Right forelimb (tissue), 1 donor: ENCODE measurements around the gene DOK6.
"Not testable (repeated sequence)": the region's sequence is repeated elsewhere in the genome, so short reads cannot be mapped to it uniquely, and the experiment has no call there.

Source experiments
- DNase-seq: peaks from one replicate; pipeline ENCODE4 v3.0.0-alpha.2; 2018

The DOK6 gene

GRCh38 chr18:69631281-69631680 lies 230.6 kb downstream of the DOK6 start:
- DNase-seq = no peak

DNA sequence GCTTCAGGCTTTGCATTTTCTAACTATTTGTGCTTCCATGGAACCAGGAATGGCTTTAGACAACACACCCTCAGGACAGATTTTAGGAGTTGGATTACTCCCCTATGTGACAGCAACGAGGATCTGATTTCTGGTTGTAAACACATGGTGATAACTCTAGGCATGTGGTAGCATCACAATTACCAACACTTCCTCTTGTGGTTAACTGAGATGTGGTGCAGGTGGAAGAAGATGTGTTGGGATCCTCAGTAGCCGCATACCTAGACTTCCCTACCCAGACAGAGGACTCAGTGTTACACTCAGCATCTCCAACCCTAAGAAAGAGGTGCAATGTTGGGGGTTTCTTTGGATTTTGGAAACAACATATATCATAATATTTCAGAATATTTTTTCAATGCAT lies 234.8 kb downstream of the DOK6 start:
- no peak for DNase-seq

DNA sequence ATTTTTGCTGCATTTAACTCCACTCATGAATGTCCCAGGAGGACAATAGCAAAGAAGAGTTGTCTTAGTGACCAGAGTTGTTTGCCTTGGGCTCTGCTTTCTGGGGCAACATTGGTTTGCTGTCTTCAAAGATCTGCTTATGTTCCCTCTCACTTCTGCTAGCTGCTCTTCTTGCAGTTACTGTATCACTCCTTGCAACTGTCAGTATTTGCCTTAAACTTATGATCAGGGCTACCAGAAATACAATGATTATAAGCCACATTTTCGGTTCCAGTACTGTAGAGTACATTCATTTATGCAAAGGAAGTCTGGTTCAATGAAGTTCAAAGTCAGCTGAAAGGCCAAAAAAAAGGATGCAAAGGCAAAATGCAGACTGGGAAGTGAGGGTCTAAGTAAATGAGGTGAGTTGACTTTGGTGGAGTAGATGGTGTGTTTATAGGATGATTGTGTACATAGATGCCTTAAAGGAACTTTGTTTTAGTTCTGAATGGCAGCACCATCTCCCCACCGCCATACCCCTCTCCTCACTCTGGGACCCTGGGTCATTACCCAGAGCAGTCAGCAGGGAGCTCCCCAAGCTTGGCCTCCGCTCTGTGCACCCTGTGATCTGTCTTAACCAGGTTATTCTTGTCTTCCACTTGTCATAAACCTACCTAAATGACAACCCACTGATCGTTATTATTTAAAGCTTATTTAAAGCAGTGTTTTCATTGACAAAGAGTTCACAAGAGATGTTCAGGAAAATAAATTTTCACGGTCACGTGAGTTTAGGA lies 236.0 kb downstream of the DOK6 start:
- DNase-seq = no peak

DNA sequence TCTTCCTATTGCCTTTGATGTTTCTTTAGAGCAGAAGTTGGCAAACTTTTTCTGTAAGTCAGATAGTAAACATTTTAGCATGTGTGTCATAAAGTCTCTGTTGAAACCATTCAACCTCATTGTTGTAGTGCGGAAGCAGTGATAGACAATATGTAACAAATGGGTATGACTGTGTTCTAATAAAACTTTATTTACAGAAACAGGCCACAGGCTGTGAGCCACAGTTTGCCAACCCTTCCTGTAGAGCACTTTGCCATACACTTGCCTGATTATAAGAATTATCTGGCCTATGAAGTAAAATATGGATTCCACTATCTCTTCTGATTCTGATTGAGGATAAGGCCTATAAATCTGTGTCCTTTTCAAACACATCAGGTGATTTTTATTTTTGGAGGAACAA lies 237.4 kb downstream of the DOK6 start:
- no peak for DNase-seq

DNA sequence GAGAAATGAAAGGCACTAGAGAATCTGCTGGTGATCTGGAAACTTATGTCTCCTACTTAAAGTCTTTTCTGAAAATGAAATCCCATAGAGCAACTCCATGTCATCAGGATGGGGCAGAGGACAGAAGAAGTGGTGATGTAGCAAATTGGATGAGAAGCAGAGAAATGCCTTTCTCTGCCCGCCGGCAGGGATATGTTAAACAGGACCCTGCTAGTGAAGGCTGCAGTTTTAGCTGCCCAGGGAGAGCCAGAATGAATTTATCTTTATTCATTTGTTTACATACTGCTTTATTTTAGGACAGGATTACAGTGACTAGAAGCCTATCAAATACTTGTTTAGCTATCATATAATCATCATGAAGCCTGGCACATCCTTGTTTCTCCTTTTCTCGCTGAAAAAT lies 247.0 kb downstream of the DOK6 start:
- DNase-seq = no peak

DNA sequence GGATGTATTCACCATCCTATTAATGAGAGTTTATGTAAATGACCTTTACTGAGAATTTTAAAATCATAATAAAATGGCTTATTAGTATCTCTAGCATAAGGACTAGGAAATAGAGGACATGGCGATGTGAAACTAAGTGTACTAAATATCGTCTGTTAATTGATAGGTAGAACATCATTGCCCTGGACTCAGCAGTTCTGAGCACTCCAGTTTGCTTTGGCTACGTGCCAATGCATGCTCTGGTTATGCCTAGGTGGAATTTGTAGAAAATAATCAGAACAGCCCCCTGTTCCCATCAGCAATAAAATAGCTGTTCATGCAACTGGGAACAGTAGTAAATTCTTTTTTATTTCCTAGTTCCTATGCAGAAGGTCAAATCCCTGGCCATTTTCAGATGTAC lies 247.8 kb downstream of the DOK6 start:
- no peak for DNase-seq

DNA sequence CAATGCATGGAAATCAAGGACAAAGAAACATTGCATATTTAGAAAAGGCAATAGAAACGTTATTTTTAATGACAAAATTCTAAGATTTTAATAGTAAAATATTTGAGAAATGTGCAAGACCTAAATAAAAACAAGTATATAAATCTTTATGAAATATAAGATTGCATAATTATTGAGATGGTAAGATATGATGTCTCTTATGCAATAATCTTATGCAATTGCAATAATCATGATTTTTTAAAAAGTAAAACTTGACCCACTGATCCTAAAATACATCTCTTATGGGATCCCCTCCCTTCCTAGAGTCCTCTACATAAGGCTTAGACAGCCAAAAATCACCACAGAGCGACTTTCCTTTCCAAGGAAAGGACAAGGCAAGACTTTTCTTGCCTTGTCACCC lies 249.0 kb downstream of the DOK6 start:
- no peak for DNase-seq

- no peak for DNase-seq
These were observed 250.6 kb downstream of the DOK6 start for GRCh38 chr18:69651243-69651642.

DNA sequence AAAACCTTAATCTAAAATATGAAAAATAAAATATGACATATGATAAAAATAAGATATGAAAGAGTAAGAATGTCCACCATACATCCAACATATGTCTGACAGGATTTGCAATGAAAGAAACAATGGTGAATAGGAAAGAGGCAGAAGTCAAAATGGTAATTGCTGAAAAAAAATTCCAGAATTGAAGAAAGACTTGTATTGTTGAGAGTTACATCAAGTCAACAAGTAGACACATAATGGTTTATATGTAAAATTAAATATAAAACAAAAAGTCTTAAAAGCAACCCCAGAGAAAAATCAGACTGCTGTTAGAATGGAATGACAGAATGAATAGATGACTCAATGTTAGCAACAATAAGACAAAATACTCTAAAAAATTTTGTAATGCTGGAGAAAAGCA lies 255.1 kb downstream of the DOK6 start:
- DNase-seq = no peak

GRCh38 chr18:69658103-69658502 lies 257.4 kb downstream of the DOK6 start:
- DNase-seq = no peak

DNA sequence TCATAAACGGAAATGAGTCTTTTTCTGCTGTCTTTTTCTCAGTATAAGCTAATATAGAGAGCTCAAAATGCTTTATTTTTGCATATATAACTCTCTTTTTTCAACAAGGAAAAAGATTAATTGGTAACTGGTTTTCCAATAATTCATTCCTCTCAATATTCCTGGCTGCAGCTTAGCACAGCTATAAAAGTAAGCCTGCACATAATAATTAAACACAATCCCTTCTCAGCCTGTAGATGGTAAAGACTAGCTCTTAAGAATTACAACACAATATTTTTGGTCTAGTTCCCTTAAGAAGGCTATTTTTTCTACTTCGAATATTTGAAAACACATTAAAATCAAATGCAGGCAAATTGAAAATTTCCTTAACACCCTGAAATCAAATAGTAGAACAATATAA lies 258.0 kb downstream of the DOK6 start:
- no peak for DNase-seq

DNA sequence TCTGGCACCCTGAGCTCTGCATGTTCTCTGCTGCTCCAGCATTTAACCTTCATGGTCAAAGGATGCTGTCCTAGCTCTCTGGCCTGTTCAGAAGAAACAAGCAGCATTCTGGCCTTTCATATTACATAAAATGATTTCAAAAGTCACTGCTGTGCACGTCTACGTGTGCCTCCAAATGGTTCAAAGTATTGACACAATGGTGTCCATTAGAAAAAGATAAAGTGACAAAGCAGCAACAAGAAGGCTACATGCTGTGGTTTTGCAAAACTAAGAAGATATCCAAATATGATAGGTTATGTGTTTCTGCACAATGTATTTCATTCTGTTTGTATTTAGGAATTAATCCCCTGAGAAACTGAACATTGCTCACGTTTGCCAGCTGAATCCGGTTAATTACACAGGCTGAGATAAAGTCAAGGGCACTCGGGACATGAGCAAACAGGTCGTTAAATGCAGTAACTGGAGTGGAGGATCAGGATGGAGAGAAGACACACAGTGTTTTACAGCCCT lies 258.5 kb downstream of the DOK6 start:
- DNase-seq = no peak

GRCh38 chr18:69662090-69662489 lies 261.4 kb downstream of the DOK6 start:
- not testable (repeated sequence) for DNase-seq

- DNase-seq = no peak
These were observed 263.7 kb downstream of the DOK6 start for GRCh38 chr18:69664399-69664798.

- DNase-seq = no peak
These were observed 273.7 kb downstream of the DOK6 start for GRCh38 chr18:69674292-69674877.

DNA sequence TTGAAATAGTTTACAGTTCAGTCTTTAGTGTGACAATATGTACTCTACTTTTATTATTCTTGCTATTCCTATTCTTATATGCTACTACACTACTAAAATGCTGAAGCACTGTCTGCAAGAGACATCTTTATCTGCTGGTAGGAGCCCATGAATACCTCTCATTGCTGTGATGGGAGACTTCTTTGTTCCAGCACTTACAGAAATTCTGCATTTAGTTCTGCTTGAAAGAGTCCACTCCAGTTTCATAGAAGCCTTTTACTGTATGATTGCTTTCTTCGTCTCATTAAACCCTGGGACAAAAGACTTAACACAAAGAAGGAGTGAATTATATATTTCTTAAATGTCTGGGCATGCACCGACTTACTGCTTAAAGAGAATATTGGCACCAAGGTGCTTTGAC lies 274.3 kb downstream of the DOK6 start:
- no peak for DNase-seq

DNA sequence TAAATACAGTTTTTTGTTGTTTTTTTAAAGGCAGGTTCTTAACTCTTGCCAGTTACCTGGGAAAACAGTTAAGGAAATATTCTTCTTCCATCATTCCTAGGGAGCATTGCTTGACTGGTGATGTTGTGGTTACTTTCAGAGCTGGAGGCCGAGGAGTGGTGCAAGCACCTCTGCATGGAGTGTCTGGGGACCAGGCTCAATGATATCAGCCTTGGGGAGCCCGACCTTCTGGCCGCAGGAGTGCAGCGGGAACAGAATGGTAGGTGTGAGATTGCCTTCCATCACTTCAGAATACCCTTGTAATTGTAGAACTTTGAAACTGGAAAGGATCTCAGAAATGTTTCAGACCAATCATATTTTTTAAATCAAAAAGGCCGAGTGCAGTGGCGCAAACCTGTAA lies 276.9 kb downstream of the DOK6 start:
- DNase-seq = no peak

GRCh38 chr18:69680123-69680522 lies 279.4 kb downstream of the DOK6 start:
- DNase-seq = no peak

DNA sequence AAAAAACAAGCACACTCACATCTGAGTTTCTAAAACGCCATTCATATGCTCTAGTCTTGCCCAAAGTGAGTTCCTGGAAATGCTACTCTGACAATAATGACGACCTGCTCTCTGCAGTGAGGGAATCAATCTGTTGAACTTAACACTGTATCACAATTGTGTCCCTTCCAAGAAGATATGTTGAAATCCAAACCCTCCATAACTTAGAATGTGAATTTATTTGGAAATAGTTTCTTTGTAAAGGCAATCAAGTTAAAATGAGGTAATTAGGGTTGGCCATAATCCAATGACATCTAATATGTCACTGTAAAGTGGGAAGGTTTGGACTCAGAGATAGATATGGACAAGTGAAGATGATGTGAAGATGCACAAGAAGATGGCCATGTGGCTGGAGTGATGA lies 282.5 kb downstream of the DOK6 start:
- DNase-seq = no peak

GRCh38 chr18:69684789-69685188 lies 284.1 kb downstream of the DOK6 start:
- DNase-seq = no peak

GRCh38 chr18:69686861-69687260 lies 286.2 kb downstream of the DOK6 start:
- no peak for DNase-seq

GRCh38 chr18:69689121-69689759 lies 288.6 kb downstream of the DOK6 start:
- DNase-seq = no peak

GRCh38 chr18:69691008-69691760 lies 290.5 kb downstream of the DOK6 start:
- no peak for DNase-seq
